HepG2 (cell line): ENCODE data around the gene SRSF12. TPM values are rescaled to one million over a fixed set of nuclear protein-coding genes. Genes with fewer than 3 reads are reported as not detected.

Experiments used
- ATAC-seq: fragments of 200-7000 bp; cut with Tn5 transposase; 3 replicates; pipeline ENCODE4 v1.9.1; 2020; ENCODE audit warnings: mild to moderate bottlenecking, moderate library complexity
- BruUV-seq: library from RNA; stranded (reverse); fragments of 400-500 nt; replicated peaks from 2 replicates; lab custom pipeline; 2021; lab: Mats Ljungman, UMichigan
- CTCF ChIA-PET: fragments of 300-600 bp; formaldehyde crosslinking; extraction: SDS; loops from one replicate; lab custom pipeline; 2021; ENCODE audit warnings: low total read pairs, inconsistent platforms, low intra/inter-chr PET ratio; lab: Yijun Ruan, JAX
- POLR2A ChIA-PET: fragments of 350-600 bp; sonication (Branson Sonifier 250); formaldehyde crosslinking; loops from one replicate; lab custom pipeline; 2020; ENCODE audit warnings: antibody characterized with exemption, inconsistent platforms; lab: Yijun Ruan, JAX
- DNase-seq: peaks from one replicate; pipeline ENCODE4 v3.0.0-alpha.2; 2015; ENCODE audit warnings: low spot score
- FAIRE-seq: peaks from 3 replicates; lab custom pipeline; 2011; peaks lifted over from hg19 to GRCh38; lab: Jason Lieb, UNC
- H2AFZ ChIP-seq: one replicate; pipeline ENCODE4 v1.6.1; 2011; ENCODE audit warnings: low read length, inconsistent platforms
- H3K27ac ChIP-seq: fragments of 300-600 bp; 3 replicates; pipeline ENCODE4 v1.8.0; 2011; ENCODE audit warnings: mixed run types, mild to moderate bottlenecking, mixed read lengths, low read length, inconsistent platforms; ENCODE audit not compliant: insufficient read depth; ENCODE audit errors: extremely low read length
- H3K27me3 ChIP-seq, 2 experiments: fragments of 200-600 bp in 1 of 2; 2 replicates in 1 of 2; 3 replicates in 1 of 2; pipeline versions ENCODE4 v1.6.0 to v1.8.0; 2011; ENCODE audit warnings: low read length in 2 of 2, mild to moderate bottlenecking in 2 of 2, moderate library complexity in 2 of 2, inconsistent platforms in 1 of 2; ENCODE audit not compliant: insufficient read depth in 2 of 2, control insufficient read depth in 1 of 2
- H3K36me3 ChIP-seq, 2 experiments: fragments of 200-600 bp in 1 of 2; replicated peaks in 1 of 2; 2 replicates in 1 of 2; 3 replicates in 1 of 2; pipeline versions ENCODE4 v1.5.1 to v1.8.0; 2011; ENCODE audit warnings: low read length in 2 of 2, inconsistent platforms in 1 of 2; ENCODE audit not compliant: insufficient read depth in 2 of 2, control insufficient read depth in 1 of 2
- H3K4me1 ChIP-seq: 2 replicates; pipeline ENCODE4 v1.5.1; 2012; ENCODE audit warnings: low read length, inconsistent platforms; ENCODE audit not compliant: insufficient read depth
- H3K4me2 ChIP-seq: 2 replicates; pipeline ENCODE4 v1.6.0; 2011; ENCODE audit warnings: low read depth, low read length, inconsistent platforms
- H3K4me3 ChIP-seq, 3 experiments: fragments of 200-600 bp in 1 of 3; sonication (generic), shearing (Covaris generic) in 1 of 3; replicated peaks in 1 of 3; 2 replicates each; pipeline ENCODE4 v1.5.1; 2011 to 2016; ENCODE audit warnings: low read length in 3 of 3, inconsistent platforms in 2 of 3, low read depth in 2 of 3, mild to moderate bottlenecking in 2 of 3, control low read depth in 1 of 3, mixed read lengths in 1 of 3; ENCODE audit not compliant: insufficient read depth in 1 of 3
- H3K79me2 ChIP-seq: one replicate; pipeline ENCODE4 v1.6.1; 2011; ENCODE audit warnings: low read length, inconsistent platforms; ENCODE audit not compliant: insufficient read depth
- H3K9ac ChIP-seq: 2 replicates; pipeline ENCODE4 v1.6.0; 2011; ENCODE audit warnings: mild to moderate bottlenecking, low read depth, low read length, inconsistent platforms; ENCODE audit not compliant: insufficient read depth
- H3K9me3 ChIP-seq: 2 replicates; pipeline ENCODE4 v1.5.1; 2012; ENCODE audit warnings: mild to moderate bottlenecking, low read length
- H4K20me1 ChIP-seq: 2 replicates; pipeline ENCODE4 v1.6.0; 2011; ENCODE audit warnings: inconsistent platforms, mild to moderate bottlenecking, low read length, moderate library complexity; ENCODE audit not compliant: insufficient read depth
- FOXA1 ChIP-seq, 2 experiments: fragments of 450-650 bp in 1 of 2; sonication (generic) in 1 of 2; formaldehyde crosslinking in 1 of 2; IDR thresholded peaks; 2 replicates each; pipeline versions ENCODE4 v1.4.0 to v1.6.1; 2016 to 2020; ENCODE audit warnings: missing genetic modification reagents in 1 of 2
- HES4 ChIP-seq: sonication (generic); formaldehyde crosslinking; IDR thresholded peaks from 2 replicates; pipeline ENCODE4 v1.9.0; 2021; ENCODE audit warnings: mild to moderate bottlenecking, missing genetic modification reagents, borderline replicate concordance
- NONO ChIP-seq, 2 experiments: fragments of 450-650 bp in 1 of 2; sonication (generic) in 1 of 2; formaldehyde crosslinking in 1 of 2; IDR thresholded peaks in 1 of 2; conservative IDR thresholded peaks in 1 of 2; 2 replicates each; pipeline versions ENCODE4 v1.6.1 to v1.8.0; 2017 to 2022; ENCODE audit warnings: mild to moderate bottlenecking in 1 of 2, missing genetic modification reagents in 1 of 2, moderate library complexity in 1 of 2
- RBFOX2 ChIP-seq: fragments of 200-400 bp; formaldehyde crosslinking; IDR thresholded peaks from 2 replicates; pipeline ENCODE4 v1.6.1; 2017; ENCODE audit warnings: low read depth, mild to moderate bottlenecking, low read length
- TSC22D2 ChIP-seq: sonication (generic); formaldehyde crosslinking; IDR thresholded peaks from 2 replicates; pipeline ENCODE4 v1.5.1; 2020; ENCODE audit warnings: missing genetic modification reagents, mild to moderate bottlenecking, borderline replicate concordance
- ZFP82 ChIP-seq: sonication (generic); formaldehyde crosslinking; IDR thresholded peaks from 2 replicates; pipeline ENCODE4 v1.5.1; 2020; ENCODE audit warnings: mild to moderate bottlenecking, missing genetic modification reagents, borderline replicate concordance
- ZNF446 ChIP-seq: sonication (generic); formaldehyde crosslinking; IDR thresholded peaks from 2 replicates; pipeline ENCODE4 v1.5.0; 2020; ENCODE audit warnings: mild to moderate bottlenecking, missing genetic modification reagents
- ZNF468 ChIP-seq: sonication (generic); formaldehyde crosslinking; IDR thresholded peaks from 2 replicates; pipeline ENCODE4 v1.8.0; 2022; ENCODE audit warnings: mild to moderate bottlenecking, moderate library complexity, missing genetic modification reagents
- ZNF629 ChIP-seq: sonication (generic); formaldehyde crosslinking; conservative IDR thresholded peaks from 2 replicates; pipeline ENCODE4 v1.5.0; 2020; ENCODE audit warnings: missing genetic modification reagents
- ZSCAN9 ChIP-seq: IDR thresholded peaks from 2 replicates; pipeline ENCODE4 v1.6.1; 2016; ENCODE audit warnings: borderline replicate concordance
- WGBS: methylation state at CpG from one replicate; pipeline ENCODE4 v1.1.6; 2017; ENCODE audit warnings: low lambda C conversion rate; 5-methylcytosine and 5-hydroxymethylcytosine counted together
- in situ Hi-C: cut with HindIII; loops from 2 replicates; pipeline ENCODE4 v1.10.0; 2017; ENCODE audit warnings: low pct_unique_long_range_greater_than_20kb; ENCODE audit not compliant: extremely low pct_ligation_motif_present
- intact Hi-C: fragments of 100-400 bp; cut with micrococcal nuclease; formaldehyde crosslinking; loops from one replicate; pipeline ENCODE4 v1.10.0; 2022; ENCODE audit not compliant: unreplicated experiment
- polyA plus RNA-seq, 8 experiments: library from polyadenylated mRNA; depleted of rRNA in 3 of 8; stranded (reverse) in 7 of 8; unstranded in 1 of 8; fragments of >200 nt; fragmentation: Illumina TruSeq in 4 of 8; extraction: Trizol in 4 of 8; gene quantifications; 2 replicates each; pipeline versions ENCODE4 v1.2.1 to v1.2.3, GENCODE V29; 2011 to 2016; ENCODE audit warnings: low read depth in 4 of 8, missing spikeins in 1 of 8, mixed read lengths in 1 of 8; ENCODE audit not compliant: insufficient read depth in 1 of 8
- total RNA-seq, 5 experiments: library from RNA; depleted of rRNA; stranded (reverse); fragments of >200 nt; fragmentation: Illumina TruSeq; extraction: Trizol; gene quantifications; 2 replicates each; pipeline ENCODE4 v1.2.3, GENCODE V29; 2016; ENCODE audit warnings: low read depth in 1 of 5
- TF ChIP-seq, protein P1 (sequence below): sonication (generic); formaldehyde crosslinking; IDR thresholded peaks from 2 replicates; pipeline ENCODE4 v1.5.1; 2020; ENCODE audit warnings: mild to moderate bottlenecking, missing genetic modification reagents, moderate library complexity
- TF ChIP-seq, protein P2 (sequence below): sonication (generic); formaldehyde crosslinking; IDR thresholded peaks from 2 replicates; pipeline ENCODE4 v1.5.0; 2020; ENCODE audit warnings: mild to moderate bottlenecking, missing genetic modification reagents, borderline replicate concordance
- TF ChIP-seq, protein P3 (sequence below): sonication (generic); formaldehyde crosslinking; IDR thresholded peaks from 2 replicates; pipeline ENCODE4 v1.8.1; 2023; ENCODE audit warnings: missing genetic modification reagents, inconsistent platforms, borderline replicate concordance

The SRSF12 gene
- total and polyA plus RNA-seq, 2 of the 13 experiments (the other 11 are each of a cell fraction or from before 2014, with no cell fraction given), result 1.7 to 1.9 TPM

DNA sequence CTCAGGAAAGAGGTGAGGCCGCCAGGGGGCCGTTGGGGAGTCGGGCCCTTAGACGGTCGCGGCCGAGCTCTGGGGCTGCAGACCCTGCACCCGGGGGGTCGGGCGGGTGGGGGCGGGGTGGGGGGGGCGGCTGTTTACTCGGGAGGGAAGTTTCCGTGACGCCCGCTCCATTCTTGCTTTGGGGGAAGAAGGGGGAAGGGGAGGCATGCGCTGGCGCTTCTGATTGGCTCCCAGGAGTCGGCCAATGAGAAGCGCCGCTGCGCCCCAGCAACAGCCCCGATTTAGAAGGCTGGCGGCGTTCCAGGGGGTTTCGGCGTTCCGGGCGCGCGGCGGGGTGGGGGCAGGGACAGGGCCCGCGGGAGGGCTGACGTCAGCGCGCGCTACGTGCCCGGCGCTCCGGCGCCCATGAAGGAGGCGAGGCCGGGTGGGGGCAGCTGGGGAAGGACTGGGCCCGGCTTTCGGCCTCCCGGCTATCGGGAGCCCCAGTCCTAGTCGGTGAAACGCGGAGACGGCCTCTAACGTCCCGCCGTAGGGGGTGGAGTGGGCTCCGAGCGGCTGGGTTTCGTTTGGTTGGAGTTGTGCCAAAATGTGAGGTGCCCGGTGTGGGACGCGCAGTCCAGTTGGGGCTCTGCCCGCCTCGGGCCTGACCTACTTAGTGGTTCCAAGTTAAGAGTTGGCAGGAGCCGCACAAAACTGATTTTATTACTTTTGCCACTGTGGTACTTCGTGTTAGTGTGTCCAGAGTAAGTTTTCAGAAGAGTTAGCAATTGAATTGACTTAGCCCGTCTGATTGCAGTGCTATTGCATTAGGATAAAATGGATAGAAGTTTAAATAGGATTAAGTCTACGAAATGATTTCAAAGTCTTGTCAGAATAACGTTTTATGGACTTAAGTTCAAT is 36.2 kb downstream of the SRSF12 start (continued):
- TF ChIP-seq, protein P1, sequence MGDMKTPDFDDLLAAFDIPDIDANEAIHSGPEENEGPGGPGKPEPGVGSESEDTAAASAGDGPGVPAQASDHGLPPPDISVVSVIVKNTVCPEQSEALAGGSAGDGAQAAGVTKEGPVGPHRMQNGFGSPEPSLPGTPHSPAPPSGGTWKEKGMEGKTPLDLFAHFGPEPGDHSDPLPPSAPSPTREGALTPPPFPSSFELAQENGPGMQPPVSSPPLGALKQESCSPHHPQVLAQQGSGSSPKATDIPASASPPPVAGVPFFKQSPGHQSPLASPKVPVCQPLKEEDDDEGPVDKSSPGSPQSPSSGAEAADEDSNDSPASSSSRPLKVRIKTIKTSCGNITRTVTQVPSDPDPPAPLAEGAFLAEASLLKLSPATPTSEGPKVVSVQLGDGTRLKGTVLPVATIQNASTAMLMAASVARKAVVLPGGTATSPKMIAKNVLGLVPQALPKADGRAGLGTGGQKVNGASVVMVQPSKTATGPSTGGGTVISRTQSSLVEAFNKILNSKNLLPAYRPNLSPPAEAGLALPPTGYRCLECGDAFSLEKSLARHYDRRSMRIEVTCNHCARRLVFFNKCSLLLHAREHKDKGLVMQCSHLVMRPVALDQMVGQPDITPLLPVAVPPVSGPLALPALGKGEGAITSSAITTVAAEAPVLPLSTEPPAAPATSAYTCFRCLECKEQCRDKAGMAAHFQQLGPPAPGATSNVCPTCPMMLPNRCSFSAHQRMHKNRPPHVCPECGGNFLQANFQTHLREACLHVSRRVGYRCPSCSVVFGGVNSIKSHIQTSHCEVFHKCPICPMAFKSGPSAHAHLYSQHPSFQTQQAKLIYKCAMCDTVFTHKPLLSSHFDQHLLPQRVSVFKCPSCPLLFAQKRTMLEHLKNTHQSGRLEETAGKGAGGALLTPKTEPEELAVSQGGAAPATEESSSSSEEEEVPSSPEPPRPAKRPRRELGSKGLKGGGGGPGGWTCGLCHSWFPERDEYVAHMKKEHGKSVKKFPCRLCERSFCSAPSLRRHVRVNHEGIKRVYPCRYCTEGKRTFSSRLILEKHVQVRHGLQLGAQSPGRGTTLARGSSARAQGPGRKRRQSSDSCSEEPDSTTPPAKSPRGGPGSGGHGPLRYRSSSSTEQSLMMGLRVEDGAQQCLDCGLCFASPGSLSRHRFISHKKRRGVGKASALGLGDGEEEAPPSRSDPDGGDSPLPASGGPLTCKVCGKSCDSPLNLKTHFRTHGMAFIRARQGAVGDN (CRISPR knock-in tag), result peak; percentile 88
- TF ChIP-seq ZNF468 (CRISPR knock-in tag), result no peak

DNA sequence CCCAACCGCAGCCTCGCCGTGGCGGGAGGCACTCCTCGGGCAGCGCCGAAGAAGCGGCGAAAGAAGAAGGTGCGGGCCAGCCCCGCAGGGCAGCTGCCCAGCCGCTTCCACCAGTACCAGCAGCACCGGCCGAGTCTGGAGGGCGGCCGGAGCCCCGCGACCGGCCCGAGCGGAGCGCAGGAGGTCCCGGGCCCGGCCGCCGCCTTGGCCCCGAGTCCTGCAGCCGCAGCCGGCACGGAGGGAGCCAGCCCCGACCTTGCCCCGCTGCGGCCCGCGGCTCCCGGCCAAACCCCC is 36.8 kb downstream of the SRSF12 start:
- Histone ChIP-seq H3K4me1 (peaks cover 31% of the 10 kb centered on the region), H2AFZ (no peak overlapping the region), H3K9me3 (no peaks in the 10 kb centered on the region), H3K27ac (peak overlapping the region; percentile 96), H3K27me3 (no peaks in the 10 kb centered on the region; a peak in 1 of 5 replicates), H3K9ac (peak overlapping the region; percentile 98), H3K79me2 (peaks cover 39% of the 10 kb centered on the region), H3K36me3 (peaks cover 0 to 19% of the 10 kb centered on the region in 2 experiments; a peak in 3 of 5 replicates), H4K20me1 (peaks cover 36% of the 10 kb centered on the region), H3K4me3 (peak overlapping the region; percentile 89 to 97 (median 95)), H3K4me2 (peak overlapping the region; percentile 54)
- in situ Hi-C loops (loop anchor here (10.0 kb wide), 1 partner anchor 96 kb away; no protein-coding TSS in a partner anchor), intact Hi-C loops (loop anchor here (2.0 to 5.0 kb wide), 2 partner anchors 46 to 66 kb away; partner anchors contain the start of gene PM20D2)
- ATAC-seq (peak; percentile 78), DNase-seq (no peak), FAIRE-seq (no peak)
- WGBS, result 2% methylated on average over 9 of the region's 36 CpGs
- POLR2A ChIA-PET, result interaction anchor here (1.0 to 6.8 kb wide), 16 partner anchors 9 to 118 kb away, joined by 3 to 117 read pairs (median 8); partner anchors contain the start of genes PM20D2 and RNGTT
- CTCF ChIA-PET, result no interaction called here
- no TSS peak for BruUV-seq
- TF ChIP-seq, protein P2, sequence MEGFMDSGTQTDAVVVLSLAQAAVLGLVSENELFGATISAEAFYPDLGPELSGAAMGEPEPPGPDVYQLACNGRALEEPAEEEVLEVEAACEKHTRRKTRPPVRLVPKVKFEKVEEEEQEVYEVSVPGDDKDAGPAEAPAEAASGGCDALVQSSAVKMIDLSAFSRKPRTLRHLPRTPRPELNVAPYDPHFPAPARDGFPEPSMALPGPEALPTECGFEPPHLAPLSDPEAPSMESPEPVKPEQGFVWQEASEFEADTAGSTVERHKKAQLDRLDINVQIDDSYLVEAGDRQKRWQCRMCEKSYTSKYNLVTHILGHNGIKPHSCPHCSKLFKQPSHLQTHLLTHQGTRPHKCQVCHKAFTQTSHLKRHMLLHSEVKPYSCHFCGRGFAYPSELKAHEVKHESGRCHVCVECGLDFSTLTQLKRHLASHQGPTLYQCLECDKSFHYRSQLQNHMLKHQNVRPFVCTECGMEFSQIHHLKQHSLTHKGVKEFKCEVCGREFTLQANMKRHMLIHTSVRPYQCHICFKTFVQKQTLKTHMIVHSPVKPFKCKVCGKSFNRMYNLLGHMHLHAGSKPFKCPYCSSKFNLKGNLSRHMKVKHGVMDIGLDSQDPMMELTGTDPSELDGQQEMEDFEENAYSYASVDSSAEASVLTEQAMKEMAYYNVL (CRISPR knock-in tag), result no peak
- TF ChIP-seq, protein P3, sequence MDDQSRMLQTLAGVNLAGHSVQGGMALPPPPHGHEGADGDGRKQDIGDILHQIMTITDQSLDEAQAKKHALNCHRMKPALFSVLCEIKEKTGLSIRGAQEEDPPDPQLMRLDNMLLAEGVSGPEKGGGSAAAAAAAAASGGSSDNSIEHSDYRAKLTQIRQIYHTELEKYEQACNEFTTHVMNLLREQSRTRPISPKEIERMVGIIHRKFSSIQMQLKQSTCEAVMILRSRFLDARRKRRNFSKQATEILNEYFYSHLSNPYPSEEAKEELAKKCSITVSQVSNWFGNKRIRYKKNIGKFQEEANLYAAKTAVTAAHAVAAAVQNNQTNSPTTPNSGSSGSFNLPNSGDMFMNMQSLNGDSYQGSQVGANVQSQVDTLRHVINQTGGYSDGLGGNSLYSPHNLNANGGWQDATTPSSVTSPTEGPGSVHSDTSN (CRISPR knock-in tag), result no peak
- TF ChIP-seq FOXA1 (IDR thresholded peaks at IDR 0.05) (no peak), FOXA1 (CRISPR knock-in tag; IDR thresholded peaks at IDR 0.05) (no peak), ZFP82 (no peak), NONO (IDR thresholded peaks at IDR 0.05) (no peak), NONO (CRISPR knock-in tag; conservative IDR thresholded peaks at IDR 0.05) (no peak), TSC22D2 (CRISPR knock-in tag) (no peak), ZNF446 (CRISPR knock-in tag) (0 out of 2 replicates have a peak, but pooled peaks have one; percentile 66), ZSCAN9 (CRISPR knock-in tag) (no peak), HES4 (CRISPR knock-in tag) (peak; percentile 90), RBFOX2 (peak; percentile 88), ZNF629 (CRISPR knock-in tag) (no peak)
